SJSA1 (cell line): ENCODE measurements around the gene FARS2. TPM values are rescaled to one million over a fixed set of nuclear protein-coding genes. Genes with fewer than 3 reads are reported as not detected.
"Not testable (repeated sequence)": the region's sequence is repeated elsewhere in the genome, so short reads cannot be mapped to it uniquely, and the experiment has no call there.

Source experiments
- DNase-seq, 2 experiments: peaks; one replicate each; pipeline ENCODE4 v3.0.0-alpha.2; 2015 to 2020; ENCODE audit warnings: low spot score in 2 of 2, low read depth in 1 of 2
- H3K27ac ChIP-seq: fragments of 250-450 bp; sonication (Bioruptor Pico); 2 replicates; pipeline ENCODE4 v1.5.1; 2020; ENCODE audit warnings: mild to moderate bottlenecking, moderate library complexity
- H3K27me3 ChIP-seq: fragments of 250-450 bp; sonication (Bioruptor Pico); replicated peaks from 2 replicates; pipeline ENCODE4 v1.5.1; 2020; ENCODE audit warnings: mild to moderate bottlenecking, moderate library complexity
- H3K36me3 ChIP-seq: fragments of 250-450 bp; sonication (Bioruptor Pico); 2 replicates; pipeline ENCODE4 v1.5.1; 2020; ENCODE audit warnings: mild to moderate bottlenecking
- H3K4me1 ChIP-seq: fragments of 250-450 bp; sonication (Bioruptor Pico); replicated peaks from 2 replicates; pipeline ENCODE4 v1.6.1; 2021; ENCODE audit warnings: mild to moderate bottlenecking
- H3K4me3 ChIP-seq: fragments of 250-450 bp; sonication (Bioruptor Pico); 2 replicates; pipeline ENCODE4 v1.5.1; 2020; ENCODE audit warnings: mild to moderate bottlenecking
- H3K9me3 ChIP-seq: fragments of 250-450 bp; sonication (Bioruptor Pico); replicated peaks from 2 replicates; pipeline ENCODE4 v1.5.1; 2020; ENCODE audit warnings: mild to moderate bottlenecking
- total RNA-seq: library from RNA; depleted of rRNA; stranded (reverse); fragments of >200 nt; shearing (Covaris generic); gene quantifications from 2 replicates; pipeline ENCODE4 v1.2.3, GENCODE V29; 2014; rRNA removed

Gene FARS2
- total RNA-seq, 1 experiment from 2014 or later, result 13.3 TPM

- H3K4me3 ChIP-seq, H3K27me3 ChIP-seq, H3K9me3 ChIP-seq, DNase-seq, H3K36me3 ChIP-seq, H3K4me1 ChIP-seq, H3K27ac ChIP-seq: not testable (repeated sequence)
Measured at GRCh38 chr6:5806406-5806805, 545.1 kb downstream of the FARS2 start.

GRCh38 chr6:5809450-5809849, 548.1 kb downstream of the FARS2 start:
- Histone ChIP-seq H3K27me3 (no peaks in the 10 kb centered on the region), H3K4me3 (no peak overlapping the region), H3K27ac (no peak overlapping the region), H3K36me3 (no peaks in the 10 kb centered on the region), H3K4me1 (no peaks in the 10 kb centered on the region), H3K9me3 (no peaks in the 10 kb centered on the region)
- no peak for DNase-seq

GRCh38 chr6:5811997-5812396, 550.7 kb downstream of the FARS2 start:
- Histone ChIP-seq H3K36me3 (no peaks in the 10 kb centered on the region), H3K9me3 (no peaks in the 10 kb centered on the region), H3K4me3 (no peak overlapping the region), H3K27ac (no peak overlapping the region), H3K4me1 (no peaks in the 10 kb centered on the region), H3K27me3 (no peaks in the 10 kb centered on the region)
- DNase-seq, result no peak

- H3K9me3 ChIP-seq, result no peaks in the 10 kb centered on the region
- H3K27ac ChIP-seq, result no peak overlapping the region
- H3K27me3 ChIP-seq, result no peaks in the 10 kb centered on the region
- no peak overlapping the region for H3K4me3 ChIP-seq
- DNase-seq, result no peak
- no peaks in the 10 kb centered on the region for H3K4me1 ChIP-seq
- no peaks in the 10 kb centered on the region for H3K36me3 ChIP-seq
Measured at GRCh38 chr6:5813625-5814027, 552.3 kb downstream of the FARS2 start.

GRCh38 chr6:5814116-5814515, 552.8 kb downstream of the FARS2 start:
- no peak for DNase-seq
- Histone ChIP-seq H3K36me3 (no peaks in the 10 kb centered on the region), H3K4me3 (no peak overlapping the region), H3K27me3 (no peaks in the 10 kb centered on the region), H3K27ac (no peak overlapping the region), H3K9me3 (no peaks in the 10 kb centered on the region), H3K4me1 (no peaks in the 10 kb centered on the region)

- Histone ChIP-seq H3K36me3 (no peaks in the 10 kb centered on the region), H3K9me3 (no peaks in the 10 kb centered on the region), H3K4me3 (no peak overlapping the region), H3K27ac (no peak overlapping the region), H3K27me3 (no peaks in the 10 kb centered on the region), H3K4me1 (no peaks in the 10 kb centered on the region)
- no peak for DNase-seq
Measured at GRCh38 chr6:5814901-5815300, 553.6 kb downstream of the FARS2 start.

GRCh38 chr6:5817869-5818268, 556.6 kb downstream of the FARS2 start:
- H3K9me3 ChIP-seq, result no peaks in the 10 kb centered on the region
- no peaks in the 10 kb centered on the region for H3K4me1 ChIP-seq
- H3K27me3 ChIP-seq, result no peaks in the 10 kb centered on the region
- H3K27ac ChIP-seq, result no peak overlapping the region
- H3K36me3 ChIP-seq, result no peaks in the 10 kb centered on the region
- DNase-seq, result no peak
- H3K4me3 ChIP-seq, result no peak overlapping the region

- no peak overlapping the region for H3K27ac ChIP-seq
- no peak for DNase-seq
- no peak overlapping the region for H3K4me3 ChIP-seq
- H3K4me1 ChIP-seq, result no peaks in the 10 kb centered on the region
- no peaks in the 10 kb centered on the region for H3K27me3 ChIP-seq
- H3K9me3 ChIP-seq, result no peaks in the 10 kb centered on the region
- H3K36me3 ChIP-seq, result no peaks in the 10 kb centered on the region
Measured at GRCh38 chr6:5818959-5819358, 557.6 kb downstream of the FARS2 start.

Other genes starting within 250 kb of the FARS2 start
- gene PPP1R3G, start 176.2 kb upstream of the FARS2 start, total RNA-seq, result 0.19 and 0.32 TPM in 2 replicates
- 21.2 and 23.0 TPM in 2 replicates for gene LYRM4, start 563 bp upstream of the FARS2 start, total RNA-seq